Loucy (cell line): ENCODE data around the gene F13A1.

ENCODE experiments used
- CTCF ChIP-seq: fragments of 200-600 bp; sonication (generic); conservative IDR thresholded peaks from 2 replicates; pipeline ENCODE4 v1.5.1; 2014; ENCODE audit warnings: mild to moderate bottlenecking, antibody characterized with exemption, low read length
- EZH2phosphoT487 ChIP-seq: fragments of 200-600 bp; IDR thresholded peaks from 2 replicates; pipeline ENCODE4 v1.6.1; 2018; ENCODE audit warnings: antibody characterized with exemption, mild to moderate bottlenecking, moderate library complexity, borderline replicate concordance

- no peak for TF ChIP-seq CTCF
- no peak for TF ChIP-seq EZH2phosphoT487
Observed at GRCh38 chr6:6230286-6230685, 90.2 kb downstream of the F13A1 start.
